H1 (cell line): ENCODE results near the gene CBL. TPM values are rescaled to one million over a fixed set of nuclear protein-coding genes. Genes with fewer than 3 reads are reported as not detected.

Experiments
- CTCF ChIA-PET: fragments of 300-600 bp; sonication (Branson Sonifier 250); formaldehyde crosslinking; loops from one replicate; lab custom pipeline; 2021; ENCODE audit not compliant: partially characterized antibody; lab: Charles Lee
- POLR2A ChIA-PET: fragments of 300-600 bp; sonication (Branson Sonifier 250); formaldehyde crosslinking; loops from one replicate; lab custom pipeline; 2021; ENCODE audit warnings: inconsistent platforms; ENCODE audit not compliant: partially characterized antibody; lab: Charles Lee
- DNase-seq, 2 experiments: peaks; one replicate each; pipeline versions ENCODE4 v3.0.0 to v3.0.0-alpha.2; 2010 to 2022; ENCODE audit warnings: low spot score in 2 of 2, low read depth in 1 of 2, mixed read lengths in 1 of 2
- FAIRE-seq: peaks from 2 replicates; lab custom pipeline; 2011; peaks lifted over from hg19 to GRCh38; lab: Jason Lieb, UNC
- H2AFZ ChIP-seq: 2 replicates; pipeline ENCODE4 v1.8.1; 2012; ENCODE audit warnings: low read length, inconsistent platforms
- H2AK5ac ChIP-seq: 2 replicates; pipeline ENCODE4 v1.6.1; 2013; ENCODE audit warnings: low read depth, low read length
- H2BK120ac ChIP-seq: replicated peaks from 2 replicates; pipeline ENCODE3; 2013; ENCODE audit warnings: low read depth, low read length, inconsistent platforms
- H2BK12ac ChIP-seq: 2 replicates; pipeline ENCODE4 v1.6.1; 2013; ENCODE audit warnings: low read depth, low read length
- H2BK15ac ChIP-seq: 2 replicates; pipeline ENCODE4 v1.6.1; 2013; ENCODE audit warnings: low read length
- H2BK20ac ChIP-seq: 2 replicates; pipeline ENCODE4 v1.6.1; 2013; ENCODE audit warnings: low read length
- H2BK5ac ChIP-seq: 2 replicates; pipeline ENCODE4 v1.6.1; 2013; ENCODE audit warnings: low read depth, low read length
- H3K14ac ChIP-seq: 2 replicates; pipeline ENCODE4 v1.6.1; 2013; ENCODE audit warnings: inconsistent platforms; ENCODE audit not compliant: insufficient read length
- H3K18ac ChIP-seq: 2 replicates; pipeline ENCODE4 v1.6.1; 2013; ENCODE audit warnings: low read length; ENCODE audit errors: extremely low read depth
- H3K23ac ChIP-seq: 2 replicates; pipeline ENCODE4 v1.6.1; 2013; ENCODE audit warnings: inconsistent platforms; ENCODE audit not compliant: insufficient read length
- H3K23me2 ChIP-seq: 2 replicates; pipeline ENCODE4 v1.6.1; 2013; ENCODE audit warnings: low read depth, low read length
- H3K27ac ChIP-seq: 2 replicates; pipeline ENCODE4 v1.6.1; 2011; ENCODE audit warnings: low read depth, low read length, inconsistent platforms
- H3K27me3 ChIP-seq, 4 experiments: replicated peaks in 1 of 4; 1 replicate in 1 of 4; 2 replicates in 3 of 4; pipeline versions ENCODE4 v1.6.1 to v1.8.1; 2011 to 2013; ENCODE audit warnings: low read length in 3 of 4, mild to moderate bottlenecking in 3 of 4, inconsistent platforms in 2 of 4, mixed read lengths in 2 of 4, moderate library complexity in 1 of 4; ENCODE audit not compliant: control insufficient read depth in 3 of 4, insufficient read depth in 3 of 4; ENCODE audit errors: extremely low read depth in 1 of 4
- H3K36me3 ChIP-seq, 4 experiments: 2 replicates each; pipeline versions ENCODE4 v1.6.1 to v1.8.1; 2011 to 2013; ENCODE audit warnings: mild to moderate bottlenecking in 4 of 4, low read length in 3 of 4, moderate library complexity in 2 of 4, control low read depth in 1 of 4, inconsistent platforms in 1 of 4; ENCODE audit not compliant: insufficient read depth in 4 of 4, control insufficient read depth in 2 of 4
- H3K4ac ChIP-seq: replicated peaks from 2 replicates; pipeline ENCODE3; 2013; ENCODE audit warnings: low read length, low read depth, mixed read lengths, inconsistent platforms; ENCODE audit not compliant: insufficient read length
- H3K4me1 ChIP-seq, 4 experiments: replicated peaks in 1 of 4; 1 replicate in 1 of 4; 2 replicates in 3 of 4; pipeline versions ENCODE4 v1.6.1 to v1.8.1; 2011 to 2013; ENCODE audit warnings: low read length in 3 of 4, inconsistent platforms in 2 of 4, mixed read lengths in 1 of 4; ENCODE audit not compliant: insufficient read depth in 4 of 4, control insufficient read depth in 3 of 4
- H3K4me2 ChIP-seq, 2 experiments: 2 replicates each; pipeline versions ENCODE4 v1.6.1 to v1.8.1; 2011 to 2013; ENCODE audit warnings: low read depth in 2 of 2, low read length in 2 of 2, control low read depth in 1 of 2, inconsistent platforms in 1 of 2, mild to moderate bottlenecking in 1 of 2; ENCODE audit not compliant: insufficient read depth in 1 of 2
- H3K4me3 ChIP-seq, 4 experiments: fragments of 200-600, 300-600 bp in 1 of 4; sonication (generic), shearing (Covaris generic), sonication (Bioruptor Twin) in 1 of 4; 2 replicates each; pipeline versions ENCODE4 v1.5.1 to v1.8.1; 2011 to 2016; ENCODE audit warnings: low read length in 4 of 4, low read depth in 3 of 4, control low read depth in 2 of 4, inconsistent platforms in 2 of 4, mild to moderate bottlenecking in 2 of 4, mixed read lengths in 1 of 4, moderate library complexity in 1 of 4; ENCODE audit not compliant: insufficient read depth in 2 of 4; ENCODE audit errors: extremely low read depth in 1 of 4
- H3K56ac ChIP-seq: replicated peaks from 2 replicates; pipeline ENCODE3; 2013; ENCODE audit warnings: low read depth, mild to moderate bottlenecking, mixed read lengths, low read length, inconsistent platforms; ENCODE audit not compliant: insufficient read length
- H3K79me1 ChIP-seq: 2 replicates; pipeline ENCODE4 v1.6.1; 2013; ENCODE audit warnings: low read depth, low read length, control low read depth
- H3K79me2 ChIP-seq, 2 experiments: 2 replicates each; pipeline versions ENCODE4 v1.6.1 to v1.8.1; 2012 to 2013; ENCODE audit warnings: low read length in 2 of 2, mild to moderate bottlenecking in 2 of 2, inconsistent platforms in 1 of 2; ENCODE audit not compliant: insufficient read depth in 2 of 2, control insufficient read depth in 1 of 2
- H3K9ac ChIP-seq, 4 experiments: replicated peaks in 1 of 4; 1 replicate in 1 of 4; 2 replicates in 3 of 4; pipeline versions ENCODE4 v1.6.1 to v1.8.1; 2011 to 2013; ENCODE audit warnings: low read depth in 3 of 4, low read length in 3 of 4, control low read depth in 2 of 4, mild to moderate bottlenecking in 2 of 4, moderate library complexity in 2 of 4, inconsistent platforms in 1 of 4; ENCODE audit errors: extremely low read depth in 1 of 4
- H3K9me3 ChIP-seq, 2 experiments: 2 replicates each; pipeline versions ENCODE4 v1.6.1 to v1.8.1; 2012 to 2013; ENCODE audit warnings: mild to moderate bottlenecking in 2 of 2, moderate library complexity in 2 of 2, control low read depth in 1 of 2, inconsistent platforms in 1 of 2, low read depth in 1 of 2, low read length in 1 of 2, mixed read lengths in 1 of 2; ENCODE audit not compliant: insufficient read depth in 2 of 2
- H4K20me1 ChIP-seq, 2 experiments: replicated peaks in 1 of 2; 2 replicates each; pipeline versions ENCODE3 to v1.8.1; 2011 to 2013; ENCODE audit warnings: inconsistent platforms in 2 of 2, low read length in 2 of 2, mild to moderate bottlenecking in 1 of 2; ENCODE audit not compliant: insufficient read depth in 2 of 2, control insufficient read depth in 1 of 2
- H4K5ac ChIP-seq: 2 replicates; pipeline ENCODE4 v1.6.1; 2013; ENCODE audit warnings: low read length, low read depth, mixed read lengths, inconsistent platforms; ENCODE audit not compliant: insufficient read length
- H4K8ac ChIP-seq: 2 replicates; pipeline ENCODE4 v1.8.0; 2013; ENCODE audit warnings: mild to moderate bottlenecking, moderate library complexity, low read length, inconsistent platforms; ENCODE audit not compliant: insufficient read depth; ENCODE audit errors: extremely low read depth
- H4K91ac ChIP-seq: replicated peaks from 2 replicates; pipeline ENCODE3; 2013; ENCODE audit warnings: low read length, mixed read lengths, inconsistent platforms; ENCODE audit not compliant: insufficient read length
- BACH1 ChIP-seq: IDR thresholded peaks from 2 replicates; pipeline ENCODE4 v1.6.1; 2012; ENCODE audit warnings: low read length, improper control_type of control experiment
- CHD1 ChIP-seq: IDR thresholded peaks from 2 replicates; pipeline ENCODE4 v1.6.1; 2012; ENCODE audit warnings: low read depth, low read length, improper control_type of control experiment
- CHD2 ChIP-seq: IDR thresholded peaks from 2 replicates; pipeline ENCODE4 v1.6.1; 2012; ENCODE audit warnings: low read length, improper control_type of control experiment
- CTCF ChIP-seq, 3 experiments: IDR thresholded peaks; 1 replicate in 2 of 3; 2 replicates in 1 of 3; pipeline versions ENCODE4 v1.5.1 to v1.6.1; 2011; ENCODE audit warnings: low read length in 3 of 3, mild to moderate bottlenecking in 3 of 3, inconsistent platforms in 2 of 3, low read depth in 1 of 3, moderate library complexity in 1 of 3; ENCODE audit not compliant: insufficient read depth in 1 of 3; ENCODE audit errors: control extremely low read depth in 1 of 3
- GABPA ChIP-seq: IDR thresholded peaks from 2 replicates; pipeline ENCODE4 v1.6.1; 2011; ENCODE audit warnings: mild to moderate bottlenecking, low read length, moderate library complexity, borderline replicate concordance; ENCODE audit not compliant: insufficient read depth
- KDM4A ChIP-seq: IDR thresholded peaks from one replicate; pipeline ENCODE4 v1.7.1; 2012; ENCODE audit warnings: low read depth, mild to moderate bottlenecking, moderate library complexity, low read length, inconsistent platforms; ENCODE audit not compliant: severe bottlenecking
- POLR2AphosphoS5 ChIP-seq: IDR thresholded peaks from 2 replicates; pipeline ENCODE4 v1.6.1; 2011; ENCODE audit warnings: low read depth, low read length
- POU5F1 ChIP-seq: IDR thresholded peaks from 2 replicates; pipeline ENCODE4 v1.6.1; 2011; ENCODE audit warnings: low read depth, mild to moderate bottlenecking, low read length, moderate library complexity
- RXRA ChIP-seq: IDR thresholded peaks from 2 replicates; pipeline ENCODE4 v1.6.1; 2011; ENCODE audit warnings: low read depth, mild to moderate bottlenecking, low read length, moderate library complexity; ENCODE audit not compliant: insufficient read depth
- YY1 ChIP-seq: IDR thresholded peaks from 2 replicates; pipeline ENCODE4 v1.6.1; 2011; ENCODE audit warnings: low read depth, mild to moderate bottlenecking, low read length
- WGBS, 2 experiments: shearing (Covaris generic) in 1 of 2; methylation state at CpG; one replicate each; pipeline versions ENCODE4 v1.1.6 to v1.1.7; 2013 to 2015; ENCODE audit warnings: low lambda C conversion rate in 2 of 2, mixed read lengths in 2 of 2, inconsistent platforms in 1 of 2, low coverage in 1 of 2, missing lambda C conversion rate in 1 of 2; ENCODE audit not compliant: insufficient replicate concordance in 2 of 2, insufficient coverage in 1 of 2, insufficient read length in 1 of 2; ENCODE audit errors: extremely low coverage in 1 of 2, missing lambda C conversion rate in 1 of 2; 5-methylcytosine and 5-hydroxymethylcytosine counted together
- polyA plus RNA-seq, 7 experiments: library from polyadenylated mRNA; depleted of rRNA in 3 of 7; stranded (reverse) in 5 of 7; unstranded in 2 of 7; fragments of >200 nt in 5 of 7; fragments of 200-250 nt in 2 of 7; gene quantifications; 1 replicate in 5 of 7; 2 replicates in 1 of 7; 4 replicates in 1 of 7; pipeline versions ENCODE4 v1.2.1 to v1.2.3, GENCODE V29; 2011 to 2013; ENCODE audit warnings: missing spikeins in 2 of 7, mixed read lengths in 2 of 7
- total RNA-seq: library from RNA; stranded (reverse); fragmentation: NEBNext Ultra II Directional; extraction: Animal tissue kit (Norgen Biotek cat#: 25700); gene quantifications from 2 replicates; pipeline ENCODE4 v1.2.1, GENCODE V29; 2021

Gene CBL
- total and polyA plus RNA-seq, 2 of the 8 experiments (the other 6 are each of a cell fraction or from before 2014, with no cell fraction given), result 23.1 to 57.8 TPM

- H2BK5ac ChIP-seq, result no peak overlapping the region
- H4K8ac ChIP-seq, result no peak overlapping the region
- H3K23me2 ChIP-seq, result no peaks in the 10 kb centered on the region
- H3K4me1 ChIP-seq, result no peaks in the 10 kb centered on the region
- no peak overlapping the region for H2AFZ ChIP-seq
- no peak for DNase-seq
- H3K27ac ChIP-seq, result no peak overlapping the region
- H3K4me3 ChIP-seq, result no peak overlapping the region
- ChIA-PET CTCF (interaction anchor here (0.6 to 1.2 kb wide), 5 partner anchors 11 to 225 kb away, joined by 3 to 4 read pairs (median 3); no protein-coding TSS in a partner anchor), POLR2A (no interaction called here)
- H2AK5ac ChIP-seq, result no peak overlapping the region
- no peak overlapping the region for H3K23ac ChIP-seq
- no peaks in the 10 kb centered on the region for H3K9me3 ChIP-seq
- FAIRE-seq, result no peak
- peaks cover 3% of the 10 kb centered on the region; the same call in 1 of the 2 replicates for H3K79me1 ChIP-seq
- H3K79me2 ChIP-seq, result peaks cover 0 to 25% of the 10 kb centered on the region in 2 experiments; a peak in 2 of 4 replicates
- no peak overlapping the region for H4K5ac ChIP-seq
- WGBS, 2 experiments, result 96% methylated on average over 8 of the region's 8 CpGs; no CpG with 5 or more reads in 1 of the 2 experiments
- H4K20me1 ChIP-seq, result peaks cover 2 to 4% of the 10 kb centered on the region in 2 experiments
- no peak overlapping the region for H2BK120ac ChIP-seq
- no peak overlapping the region for H3K18ac ChIP-seq
- H3K9ac ChIP-seq, result no peak overlapping the region
- H4K91ac ChIP-seq, result no peak overlapping the region
- H3K36me3 ChIP-seq, result peaks cover 0 to 6% (median 0%) of the 10 kb centered on the region in 4 experiments; a peak in 1 of 8 replicates
- no peak overlapping the region for H3K4me2 ChIP-seq
- H2BK15ac ChIP-seq, result no peak overlapping the region
- H3K4ac ChIP-seq, result no peak overlapping the region
- H3K27me3 ChIP-seq, result no peaks in the 10 kb centered on the region
- H3K56ac ChIP-seq, result no peak overlapping the region
- no peak overlapping the region for H3K14ac ChIP-seq
- H2BK20ac ChIP-seq, result no peak overlapping the region
- H2BK12ac ChIP-seq, result no peak overlapping the region
- no peak for TF ChIP-seq GABPA
- TF ChIP-seq BACH1, result no peak
- no peak for TF ChIP-seq CTCF (IDR thresholded peaks at IDR 0.05; ENCODE audit: control extremely low read depth in 1 of 3, insufficient read depth in 1 of 3, low read depth in 1 of 3, low read length in 3 of 3)
- TF ChIP-seq YY1, result no peak
- no peak for TF ChIP-seq POU5F1
- no peak for TF ChIP-seq KDM4A
- no peak for TF ChIP-seq POLR2AphosphoS5
- no peak for TF ChIP-seq RXRA
- TF ChIP-seq CHD1, result no peak
- no peak for TF ChIP-seq CHD2
These were observed 42.9 kb downstream of the CBL start for GRCh38 chr11:119248750-119249670.
